MM.1S (cell line): ENCODE measurements around the gene C2CD3.
"Not testable (repeated sequence)": the region's sequence is repeated elsewhere in the genome, so short reads cannot be mapped to it uniquely, and the experiment has no call there.

ENCODE experiments used
- DNase-seq: peaks from one replicate; pipeline ENCODE4 v3.0.0-alpha.2; 2015
- H2AFZ ChIP-seq: fragments of 300-600 bp; sonication (generic); 2 replicates; pipeline ENCODE4 v1.6.0; 2016; ENCODE audit warnings: antibody characterized with exemption, low read length
- H3F3A ChIP-seq: fragments of 300-600 bp; sonication (generic); 2 replicates; pipeline ENCODE4 v1.6.1; 2016; ENCODE audit warnings: mild to moderate bottlenecking, antibody characterized with exemption, low read length, moderate library complexity, mixed read lengths; ENCODE audit not compliant: insufficient read depth
- H3K27ac ChIP-seq: fragments of 300-600 bp; sonication (generic); 2 replicates; pipeline ENCODE4 v1.5.1; 2016; ENCODE audit warnings: mild to moderate bottlenecking, low read length
- H3K27me3 ChIP-seq: fragments of 300-600 bp; sonication (generic); replicated peaks from 2 replicates; pipeline ENCODE4 v1.6.0; 2016; ENCODE audit warnings: low read length; ENCODE audit not compliant: insufficient read depth
- H3K36me3 ChIP-seq: fragments of 300-600 bp; sonication (generic); replicated peaks from 2 replicates; pipeline ENCODE4 v1.6.1; 2016; ENCODE audit warnings: mild to moderate bottlenecking, low read length, mixed read lengths; ENCODE audit not compliant: insufficient read depth
- H3K4me1 ChIP-seq: fragments of 300-600 bp; sonication (generic); 2 replicates; pipeline ENCODE4 v1.6.1; 2016; ENCODE audit warnings: low read length, mixed read lengths
- H3K4me2 ChIP-seq: fragments of 300-600 bp; sonication (generic); 2 replicates; pipeline ENCODE4 v1.6.0; 2016; ENCODE audit warnings: low read depth, low read length
- H3K4me3 ChIP-seq: fragments of 300-600 bp; sonication (generic); 2 replicates; pipeline ENCODE4 v1.5.1; 2016; ENCODE audit warnings: low read length, mixed read lengths
- H3K79me2 ChIP-seq: fragments of 300-600 bp; sonication (generic); 2 replicates; pipeline ENCODE4 v1.6.1; 2016; ENCODE audit warnings: mixed run types, low read length, mixed read lengths
- H3K9ac ChIP-seq: fragments of 300-600 bp; sonication (generic); 2 replicates; pipeline ENCODE4 v1.6.1; 2016; ENCODE audit warnings: low read length, mixed read lengths
- H3K9me2 ChIP-seq: fragments of 300-600 bp; sonication (generic); replicated peaks from 2 replicates; pipeline ENCODE4 v1.6.1; 2016; ENCODE audit warnings: mild to moderate bottlenecking, low read length, mixed read lengths; ENCODE audit not compliant: insufficient read depth
- H3K9me3 ChIP-seq: fragments of 300-600 bp; sonication (generic); replicated peaks from 2 replicates; pipeline ENCODE4 v1.6.1; 2016; ENCODE audit warnings: mild to moderate bottlenecking, low read length, mixed read lengths; ENCODE audit not compliant: insufficient read depth
- H4K20me1 ChIP-seq: fragments of 300-600 bp; sonication (generic); 2 replicates; pipeline ENCODE4 v1.6.1; 2016; ENCODE audit warnings: mild to moderate bottlenecking, low read length, moderate library complexity, mixed read lengths; ENCODE audit not compliant: insufficient read depth
- EZH2 ChIP-seq: fragments of 300-600 bp; sonication (generic); optimal IDR thresholded peaks from 2 replicates; pipeline ENCODE3; 2017; ENCODE audit warnings: low read depth, mild to moderate bottlenecking, antibody characterized with exemption, low read length, mixed read lengths
- EZH2phosphoT487 ChIP-seq: fragments of 300-600 bp; sonication (generic); IDR thresholded peaks from 2 replicates; pipeline ENCODE4 v1.6.1; 2018; ENCODE audit warnings: antibody characterized with exemption, low read length
- TF ChIP-seq, protein P1 (sequence below): fragments of 300-600 bp; sonication (generic); IDR thresholded peaks from 2 replicates; pipeline ENCODE4 v1.5.1; 2016; ENCODE audit warnings: antibody characterized with exemption, low read length, mixed read lengths

C2CD3 gene

DNA sequence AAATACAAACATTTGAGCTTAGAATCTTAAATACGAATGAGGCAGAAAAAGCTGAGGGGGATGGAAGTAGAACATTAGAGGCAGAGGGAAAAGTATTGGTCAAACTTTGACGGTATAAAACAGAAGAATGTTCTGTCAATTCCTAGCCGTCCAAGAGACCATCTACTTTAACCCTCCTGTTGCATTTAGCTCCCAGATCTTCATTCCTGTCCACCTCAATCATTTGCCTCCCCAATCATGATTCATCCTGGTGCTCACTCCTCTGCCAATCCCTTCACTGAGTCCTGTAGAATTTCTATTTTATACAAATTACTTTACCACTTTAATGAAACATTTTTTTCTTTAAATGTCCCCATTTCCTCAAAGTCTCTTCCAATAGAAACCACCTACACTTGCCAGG lies 28.2 kb downstream of the C2CD3 start:
- no peak overlapping the region for H3K9ac ChIP-seq
- no peaks in the 10 kb centered on the region for H3K4me1 ChIP-seq
- no peak overlapping the region for H3K27ac ChIP-seq
- H3K4me3 ChIP-seq = no peak overlapping the region
- no peaks in the 10 kb centered on the region for H4K20me1 ChIP-seq
- TF ChIP-seq EZH2phosphoT487 (no peak), EZH2 (no peak)
- TF ChIP-seq, protein P1, sequence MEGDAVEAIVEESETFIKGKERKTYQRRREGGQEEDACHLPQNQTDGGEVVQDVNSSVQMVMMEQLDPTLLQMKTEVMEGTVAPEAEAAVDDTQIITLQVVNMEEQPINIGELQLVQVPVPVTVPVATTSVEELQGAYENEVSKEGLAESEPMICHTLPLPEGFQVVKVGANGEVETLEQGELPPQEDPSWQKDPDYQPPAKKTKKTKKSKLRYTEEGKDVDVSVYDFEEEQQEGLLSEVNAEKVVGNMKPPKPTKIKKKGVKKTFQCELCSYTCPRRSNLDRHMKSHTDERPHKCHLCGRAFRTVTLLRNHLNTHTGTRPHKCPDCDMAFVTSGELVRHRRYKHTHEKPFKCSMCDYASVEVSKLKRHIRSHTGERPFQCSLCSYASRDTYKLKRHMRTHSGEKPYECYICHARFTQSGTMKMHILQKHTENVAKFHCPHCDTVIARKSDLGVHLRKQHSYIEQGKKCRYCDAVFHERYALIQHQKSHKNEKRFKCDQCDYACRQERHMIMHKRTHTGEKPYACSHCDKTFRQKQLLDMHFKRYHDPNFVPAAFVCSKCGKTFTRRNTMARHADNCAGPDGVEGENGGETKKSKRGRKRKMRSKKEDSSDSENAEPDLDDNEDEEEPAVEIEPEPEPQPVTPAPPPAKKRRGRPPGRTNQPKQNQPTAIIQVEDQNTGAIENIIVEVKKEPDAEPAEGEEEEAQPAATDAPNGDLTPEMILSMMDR = no peak
- no peak overlapping the region for H2AFZ ChIP-seq
- H3K27me3 ChIP-seq = no peaks in the 10 kb centered on the region
- no peaks in the 10 kb centered on the region for H3K36me3 ChIP-seq
- no peaks in the 10 kb centered on the region for H3K79me2 ChIP-seq
- H3K9me3 ChIP-seq = no peaks in the 10 kb centered on the region
- DNase-seq = no peak
- H3F3A ChIP-seq = no peaks in the 10 kb centered on the region
- H3K9me2 ChIP-seq = no peaks in the 10 kb centered on the region
- no peak overlapping the region for H3K4me2 ChIP-seq

DNA sequence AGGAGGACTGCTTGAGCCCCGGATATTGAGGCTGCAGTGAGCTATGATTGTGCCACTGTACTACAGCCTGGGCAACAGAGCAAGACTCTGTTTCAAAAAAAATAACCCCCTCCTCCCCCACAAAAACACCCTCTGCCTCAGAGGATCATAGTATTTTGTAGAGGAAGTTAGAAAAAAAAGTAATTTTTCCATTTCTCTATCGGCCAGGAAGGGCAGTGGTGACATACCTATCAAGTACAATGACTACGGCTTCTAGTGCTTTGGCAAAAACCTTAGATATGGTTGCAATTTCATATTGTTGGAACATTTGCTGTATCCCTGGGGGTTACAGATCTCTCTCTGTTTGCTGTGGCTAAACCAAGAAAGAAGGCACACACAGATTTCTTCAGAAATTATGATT lies 28.9 kb downstream of the C2CD3 start:
- no peak overlapping the region for H2AFZ ChIP-seq
- H3K27ac ChIP-seq = no peak overlapping the region
- H3K4me3 ChIP-seq = no peak overlapping the region
- no peaks in the 10 kb centered on the region for H3K79me2 ChIP-seq
- TF ChIP-seq, protein P1 = no peak
- TF ChIP-seq EZH2 (no peak), EZH2phosphoT487 (no peak)
- no peak for DNase-seq
- no peaks in the 10 kb centered on the region for H4K20me1 ChIP-seq
- H3K27me3 ChIP-seq = no peaks in the 10 kb centered on the region
- H3K9ac ChIP-seq = no peak overlapping the region
- no peaks in the 10 kb centered on the region for H3K4me1 ChIP-seq
- H3F3A ChIP-seq = no peaks in the 10 kb centered on the region
- no peaks in the 10 kb centered on the region for H3K9me2 ChIP-seq
- no peaks in the 10 kb centered on the region for H3K36me3 ChIP-seq
- no peak overlapping the region for H3K4me2 ChIP-seq
- no peaks in the 10 kb centered on the region for H3K9me3 ChIP-seq

DNA sequence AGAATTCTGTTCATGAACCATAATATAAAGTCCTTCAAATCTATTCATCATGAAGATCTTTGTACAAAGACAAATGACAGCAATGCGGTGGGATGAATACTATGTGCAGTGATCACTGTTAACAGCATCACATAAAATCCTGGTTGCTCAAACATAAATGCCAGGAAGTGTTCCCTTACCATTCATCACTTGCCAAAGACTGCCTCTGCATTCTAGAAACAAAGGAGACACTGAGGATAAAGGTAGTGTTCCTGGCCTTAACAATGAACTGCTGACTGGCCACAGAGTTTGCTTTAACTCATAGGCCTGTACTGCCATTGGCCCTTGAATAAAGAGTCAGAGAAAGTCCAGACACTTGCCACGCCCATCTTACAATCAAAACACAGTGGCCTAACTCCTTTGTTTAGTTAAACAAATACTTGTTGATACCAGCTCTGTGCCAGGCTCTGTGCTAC lies 29.5 kb downstream of the C2CD3 start:
- no peak overlapping the region for H3K27ac ChIP-seq

DNA sequence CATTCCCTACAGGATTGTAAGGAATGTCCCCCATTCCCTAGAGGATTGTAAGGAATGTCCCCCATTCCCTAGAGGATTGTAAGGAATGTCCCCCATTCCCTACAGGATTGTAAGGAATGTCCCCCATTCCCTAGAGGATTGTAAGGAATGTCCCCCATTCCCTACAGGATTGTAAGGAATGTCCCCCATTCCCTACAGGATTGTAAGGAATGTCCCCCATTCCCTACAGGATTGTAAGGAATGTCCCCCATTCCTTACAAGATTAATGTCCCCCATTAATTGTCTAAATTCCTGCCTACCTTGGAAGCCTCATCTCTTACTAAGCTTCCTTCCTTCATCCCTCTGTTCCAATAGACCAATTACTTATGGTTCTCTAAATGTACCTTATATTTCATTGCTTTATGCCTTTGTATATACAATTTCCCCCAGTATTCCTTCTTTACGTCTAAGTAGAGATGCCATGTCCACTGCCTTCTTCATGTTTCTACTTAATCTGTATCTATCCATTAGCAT lies 30.8 kb downstream of the C2CD3 start:
- H3K9me2 ChIP-seq, H3K36me3 ChIP-seq, H3K9ac ChIP-seq, H3K4me3 ChIP-seq, H3K27ac ChIP-seq, H3K4me2 ChIP-seq, H3K9me3 ChIP-seq, H3K4me1 ChIP-seq, H3K27me3 ChIP-seq, H2AFZ ChIP-seq, DNase-seq, H4K20me1 ChIP-seq, H3F3A ChIP-seq, H3K79me2 ChIP-seq: not testable (repeated sequence)

More for the DNA sequence above, 29.5 kb downstream of the C2CD3 start:
- no peaks in the 10 kb centered on the region for H3K9me3 ChIP-seq
- H3K9ac ChIP-seq = no peak overlapping the region
- TF ChIP-seq, protein P1 = no peak
- TF ChIP-seq EZH2phosphoT487 = no peak
- no peak for TF ChIP-seq EZH2
- no peaks in the 10 kb centered on the region for H3K36me3 ChIP-seq
- H3K4me3 ChIP-seq = no peak overlapping the region
- no peaks in the 10 kb centered on the region for H3K4me1 ChIP-seq
- no peaks in the 10 kb centered on the region for H3F3A ChIP-seq
- no peaks in the 10 kb centered on the region for H3K9me2 ChIP-seq
- H3K79me2 ChIP-seq = no peaks in the 10 kb centered on the region
- no peaks in the 10 kb centered on the region for H4K20me1 ChIP-seq
- no peaks in the 10 kb centered on the region for H3K27me3 ChIP-seq
- no peak overlapping the region for H3K4me2 ChIP-seq
- H2AFZ ChIP-seq = no peak overlapping the region
- DNase-seq = no peak
